Spleen (tissue), 7 donors: ENCODE results near the gene FXYD6.

Experiments used
- POLR2A ChIP-seq, 3 donors: fragments of 450-650 bp; IDR thresholded peaks; one replicate each; pipeline ENCODE4 v1.5.1; 2017; ENCODE audit warnings: antibody characterized with exemption in 3 of 3, mild to moderate bottlenecking in 1 of 3
- POLR2AphosphoS5 ChIP-seq, 3 donors: sonication (generic); formaldehyde crosslinking; IDR thresholded peaks; one replicate each; pipeline ENCODE4 v1.5.1; 2017; ENCODE audit warnings: antibody characterized with exemption in 3 of 3
- TF ChIP-seq, protein P1 (sequence below), 11 experiments: fragments of 200-600 bp in 7 of 11; fragments of 450-650 bp in 4 of 11; sonication (generic) in 4 of 11; IDR thresholded peaks in 8 of 11; conservative IDR thresholded peaks in 3 of 11; 1 replicate in 7 of 11; 2 replicates in 4 of 11; pipeline versions ENCODE4 v1.4.0 to v1.8.0; 2016 to 2021; ENCODE audit warnings: antibody characterized with exemption in 11 of 11, inconsistent platforms in 4 of 11, mild to moderate bottlenecking in 1 of 11
- donor health status: DM: no; HTN: no; CAD: no; lungs with moderate emphysema.
- donor health status: DM: no; HTN: no; CAD: no.
- donor health status: DM: no; HTN: no; CAD: no.

DNA sequence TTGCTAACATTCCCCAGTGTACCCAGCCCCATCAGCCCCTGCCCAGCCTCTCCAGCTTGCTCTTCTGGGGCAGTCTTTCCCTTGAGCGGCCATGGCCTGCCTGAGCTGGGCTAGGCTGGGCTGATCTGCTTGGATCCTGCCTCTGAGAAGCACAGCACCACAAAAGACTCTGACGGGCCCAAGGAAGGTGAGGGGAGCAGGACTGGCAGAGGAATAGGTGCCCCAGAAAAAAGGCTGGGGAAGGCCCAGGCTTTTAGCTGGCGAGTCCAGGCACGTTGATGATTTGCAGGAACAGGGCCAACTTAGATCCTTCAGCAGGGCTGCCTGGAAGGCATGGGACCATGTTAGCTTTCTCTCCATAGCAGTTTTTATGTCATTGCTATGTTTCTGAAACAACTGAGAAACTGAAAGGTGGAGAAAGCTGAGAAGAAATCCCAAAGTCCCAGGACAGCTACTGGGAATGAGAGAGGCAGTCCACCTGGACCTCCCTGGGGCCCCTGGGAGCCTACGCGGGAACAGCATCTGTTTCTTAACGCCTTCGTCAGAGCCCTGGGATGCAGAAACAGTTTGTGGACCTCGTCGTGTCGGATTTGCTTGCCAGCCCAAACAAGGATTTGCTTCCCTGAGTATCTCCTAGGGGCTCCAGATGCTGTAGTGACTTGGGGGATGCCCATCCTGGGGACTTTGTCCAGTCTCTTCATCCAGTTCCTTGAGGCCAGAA lies 24.4 kb upstream of the FXYD6 start:
- TF ChIP-seq, protein P1, sequence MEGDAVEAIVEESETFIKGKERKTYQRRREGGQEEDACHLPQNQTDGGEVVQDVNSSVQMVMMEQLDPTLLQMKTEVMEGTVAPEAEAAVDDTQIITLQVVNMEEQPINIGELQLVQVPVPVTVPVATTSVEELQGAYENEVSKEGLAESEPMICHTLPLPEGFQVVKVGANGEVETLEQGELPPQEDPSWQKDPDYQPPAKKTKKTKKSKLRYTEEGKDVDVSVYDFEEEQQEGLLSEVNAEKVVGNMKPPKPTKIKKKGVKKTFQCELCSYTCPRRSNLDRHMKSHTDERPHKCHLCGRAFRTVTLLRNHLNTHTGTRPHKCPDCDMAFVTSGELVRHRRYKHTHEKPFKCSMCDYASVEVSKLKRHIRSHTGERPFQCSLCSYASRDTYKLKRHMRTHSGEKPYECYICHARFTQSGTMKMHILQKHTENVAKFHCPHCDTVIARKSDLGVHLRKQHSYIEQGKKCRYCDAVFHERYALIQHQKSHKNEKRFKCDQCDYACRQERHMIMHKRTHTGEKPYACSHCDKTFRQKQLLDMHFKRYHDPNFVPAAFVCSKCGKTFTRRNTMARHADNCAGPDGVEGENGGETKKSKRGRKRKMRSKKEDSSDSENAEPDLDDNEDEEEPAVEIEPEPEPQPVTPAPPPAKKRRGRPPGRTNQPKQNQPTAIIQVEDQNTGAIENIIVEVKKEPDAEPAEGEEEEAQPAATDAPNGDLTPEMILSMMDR (IDR thresholded peaks at IDR 0.05 in 8 of 11, conservative IDR thresholded peaks at IDR 0.05 in 3 of 11): no peak
- no peak for TF ChIP-seq POLR2A (IDR thresholded peaks at IDR 0.05)
- no peak for TF ChIP-seq POLR2AphosphoS5 (IDR thresholded peaks at IDR 0.05)
